GM23338 (cell line): Measurements from ENCODE around the gene GRAMD2B. TPM values are rescaled to one million over a fixed set of nuclear protein-coding genes. Genes with fewer than 3 reads are reported as not detected.
A peak's percentile ranks its signal among the peaks of the same experiment; 100 is the strongest.

ENCODE experiments used
- ATAC-seq: fragments of 200-7000 bp; cut with Tn5 transposase; 3 replicates; pipeline ENCODE4 v1.9.1; 2020
- DNase-seq: peaks from one replicate; pipeline ENCODE4 v3.0.0-alpha.2; 2015; ENCODE audit warnings: low spot score
- H2AFZ ChIP-seq: fragments of 200-600 bp; sonication (generic); 2 replicates; pipeline ENCODE4 v1.8.0; 2016; ENCODE audit warnings: antibody characterized with exemption, mild to moderate bottlenecking, moderate library complexity
- H3F3A ChIP-seq: fragments of 200-600 bp; sonication (generic); replicated peaks from 2 replicates; pipeline ENCODE4 v1.8.0; 2017; ENCODE audit warnings: antibody characterized with exemption, mixed run types, low read depth
- H3K27ac ChIP-seq: fragments of 200-600 bp; sonication (generic); 2 replicates; pipeline ENCODE4 v1.6.1; 2016; ENCODE audit warnings: low read depth
- H3K27me3 ChIP-seq: fragments of 200-600 bp; sonication (generic); 2 replicates; pipeline ENCODE4 v1.8.0; 2016; ENCODE audit warnings: mild to moderate bottlenecking, mixed run types, moderate library complexity; ENCODE audit not compliant: insufficient read depth
- H3K36me3 ChIP-seq: fragments of 200-600 bp; sonication (generic); 2 replicates; pipeline ENCODE4 v1.8.0; 2016; ENCODE audit warnings: mild to moderate bottlenecking; ENCODE audit not compliant: insufficient read depth
- H3K4me1 ChIP-seq: fragments of 200-600 bp; sonication (generic); 2 replicates; pipeline ENCODE4 v1.8.0; 2016; ENCODE audit warnings: mild to moderate bottlenecking, moderate library complexity; ENCODE audit not compliant: insufficient read depth
- H3K4me2 ChIP-seq: fragments of 200-600 bp; sonication (generic); 2 replicates; pipeline ENCODE4 v1.7.1; 2017; ENCODE audit warnings: mixed run types
- H3K4me3 ChIP-seq: fragments of 200-600 bp; sonication (generic); 2 replicates; pipeline ENCODE4 v1.6.1; 2016; ENCODE audit warnings: mixed run types
- H3K79me2 ChIP-seq: fragments of 200-600 bp; sonication (generic); replicated peaks from 2 replicates; pipeline ENCODE4 v1.8.0; 2017; ENCODE audit warnings: mild to moderate bottlenecking; ENCODE audit not compliant: insufficient read depth
- H3K9me2 ChIP-seq: fragments of 200-600 bp; sonication (generic); 2 replicates; pipeline ENCODE4 v1.8.0; 2017; ENCODE audit not compliant: insufficient read depth
- H4K20me1 ChIP-seq: fragments of 200-600 bp; sonication (generic); replicated peaks from 2 replicates; pipeline ENCODE4 v1.8.0; 2017; ENCODE audit warnings: mild to moderate bottlenecking; ENCODE audit not compliant: insufficient read depth
- H3K27ac Mint-ChIP-seq: 2 replicates; pipeline ENCODE4 v1.8.0; 2020; ENCODE audit warnings: inconsistent platforms, mild to moderate bottlenecking, moderate library complexity, mixed read lengths
- H3K27me3 Mint-ChIP-seq: 3 replicates; pipeline ENCODE4 v1.8.0; 2022; ENCODE audit warnings: low read depth, mild to moderate bottlenecking, moderate library complexity, mixed read lengths, inconsistent platforms; ENCODE audit not compliant: insufficient read depth, poor library complexity
- H3K36me3 Mint-ChIP-seq: 3 replicates; pipeline ENCODE4 v1.8.0; 2021; ENCODE audit warnings: low read depth, mild to moderate bottlenecking, inconsistent platforms, moderate library complexity, mixed read lengths
- H3K4me1 Mint-ChIP-seq: 3 replicates; pipeline ENCODE4 v1.8.0; 2020; ENCODE audit warnings: mild to moderate bottlenecking, inconsistent platforms, mixed read lengths
- H3K4me3 Mint-ChIP-seq: 3 replicates; pipeline ENCODE4 v1.8.0; 2021; ENCODE audit warnings: moderate library complexity, mild to moderate bottlenecking, inconsistent platforms, mixed read lengths
- H3K9me3 Mint-ChIP-seq: 3 replicates; pipeline ENCODE4 v1.8.0; 2020; ENCODE audit warnings: moderate library complexity, mild to moderate bottlenecking, inconsistent platforms, mixed read lengths
- CTCF ChIP-seq, 2 experiments: fragments of 200-600 bp in 1 of 2; sonication (generic) in 1 of 2; conservative IDR thresholded peaks; 2 replicates each; pipeline versions ENCODE4 v1.5.1 to v1.6.1; 2016 to 2017; ENCODE audit warnings: antibody characterized with exemption in 2 of 2, low read depth in 2 of 2, mild to moderate bottlenecking in 2 of 2, moderate library complexity in 1 of 2
- EZH2 ChIP-seq: fragments of 200-600 bp; sonication (generic); IDR thresholded peaks from one replicate; pipeline ENCODE4 v1.8.0; 2017; ENCODE audit warnings: antibody characterized with exemption, mild to moderate bottlenecking, low read depth; ENCODE audit not compliant: unreplicated experiment
- EZH2phosphoT487 ChIP-seq: fragments of 200-600 bp; sonication (generic); IDR thresholded peaks from one replicate; pipeline ENCODE4 v1.8.1; 2018; ENCODE audit warnings: antibody characterized with exemption; ENCODE audit not compliant: unreplicated experiment
- POLR2AphosphoS5 ChIP-seq: IDR thresholded peaks from 2 replicates; pipeline ENCODE4 v1.6.1; 2016; ENCODE audit warnings: antibody characterized with exemption, low read depth
- REST ChIP-seq: IDR thresholded peaks from one replicate; pipeline ENCODE4 v1.6.1; 2018; ENCODE audit warnings: antibody characterized with exemption; ENCODE audit not compliant: unreplicated experiment
- STAT1 ChIP-seq: IDR thresholded peaks from one replicate; pipeline ENCODE4 v1.6.1; 2016; ENCODE audit warnings: antibody characterized with exemption; ENCODE audit not compliant: unreplicated experiment
- ZNF114 ChIP-seq: fragments of 250-450 bp; sonication (Bioruptor Pico); IDR thresholded peaks from 2 replicates; pipeline ENCODE4 v1.5.0; 2020; ENCODE audit warnings: mild to moderate bottlenecking, moderate library complexity
- ZNF331 ChIP-seq: fragments of 250-450 bp; sonication (Bioruptor Pico); IDR thresholded peaks from 2 replicates; pipeline ENCODE4 v1.5.0; 2020; ENCODE audit warnings: low read depth, mild to moderate bottlenecking, moderate library complexity
- polyA plus RNA-seq: library from polyadenylated mRNA; unstranded; fragments of >200 nt; fragmentation: Nextera tagmentation; extraction: Ambion mirVana; gene quantifications from 2 replicates; pipeline ENCODE4 v1.2.1, GENCODE V29; 2016
- total RNA-seq: library from RNA; depleted of rRNA; stranded (reverse); fragments of >200 nt; shearing (Covaris generic); gene quantifications from 2 replicates; pipeline ENCODE4 v1.2.3, GENCODE V29; 2014
- TF ChIP-seq, protein P1 (sequence below): IDR thresholded peaks from 2 replicates; pipeline ENCODE4 v1.6.1; 2016; ENCODE audit warnings: antibody characterized with exemption

GRAMD2B gene
- total and polyA plus RNA-seq, 2 experiments from 2014 or later = 9.7 to 16.9 TPM

DNA sequence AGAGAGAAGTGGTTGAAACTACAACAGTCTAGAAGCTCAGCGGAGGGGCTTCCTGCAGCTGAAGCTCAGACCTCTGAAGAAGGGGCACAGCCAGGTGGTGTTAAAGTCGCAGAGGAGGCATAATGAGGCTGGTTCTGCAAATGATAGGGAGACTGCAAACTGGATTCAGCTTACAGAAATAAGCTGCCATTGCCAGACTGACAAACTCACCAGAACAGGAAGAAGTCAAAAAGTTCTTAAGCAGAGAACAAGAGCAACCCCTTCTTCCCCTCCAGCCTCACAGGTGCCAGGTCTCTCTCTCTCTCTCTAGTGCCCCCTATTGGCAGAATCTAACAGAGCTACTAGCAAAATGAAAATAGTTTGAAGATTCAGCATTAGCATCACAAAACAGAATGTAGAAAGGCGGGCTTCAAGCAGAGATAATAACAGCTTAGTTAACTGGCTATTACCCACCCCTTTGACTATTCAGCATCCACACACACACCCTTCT lies 76.7 kb downstream of the GRAMD2B start:
- peak overlapping the region; percentile 6; the same call in 1 of the 2 replicates for H2AFZ ChIP-seq
- no peak for TF ChIP-seq EZH2
- TF ChIP-seq CTCF (conservative IDR thresholded peaks at IDR 0.05; ENCODE audit: low read depth in 2 of 2) = peak; percentile 79 to 92
- Mint-ChIP-seq H3K4me1 (peaks cover 7% of the 10 kb centered on the region; the same call in 2 of the 3 replicates), H3K27me3 (peaks cover 3% of the 10 kb centered on the region), H3K4me3 (no peak overlapping the region), H3K9me3 (no peaks in the 10 kb centered on the region), H3K27ac (no peak overlapping the region; the same call in 1 of the 2 replicates), H3K36me3 (no peaks in the 10 kb centered on the region)
- DNase-seq = peak; percentile 88
- no peaks in the 10 kb centered on the region for H3K4me1 ChIP-seq
- H3K27ac ChIP-seq = no peak overlapping the region
- no peaks in the 10 kb centered on the region for H3K79me2 ChIP-seq
- no peaks in the 10 kb centered on the region for H3F3A ChIP-seq
- H3K27me3 ChIP-seq = no peaks in the 10 kb centered on the region
- H3K9me2 ChIP-seq = no peaks in the 10 kb centered on the region
- no peaks in the 10 kb centered on the region for H4K20me1 ChIP-seq
- H3K4me3 ChIP-seq = no peak overlapping the region
- peak; percentile 84 for ATAC-seq
- no peaks in the 10 kb centered on the region for H3K36me3 ChIP-seq
- H3K4me2 ChIP-seq = no peak overlapping the region

DNA sequence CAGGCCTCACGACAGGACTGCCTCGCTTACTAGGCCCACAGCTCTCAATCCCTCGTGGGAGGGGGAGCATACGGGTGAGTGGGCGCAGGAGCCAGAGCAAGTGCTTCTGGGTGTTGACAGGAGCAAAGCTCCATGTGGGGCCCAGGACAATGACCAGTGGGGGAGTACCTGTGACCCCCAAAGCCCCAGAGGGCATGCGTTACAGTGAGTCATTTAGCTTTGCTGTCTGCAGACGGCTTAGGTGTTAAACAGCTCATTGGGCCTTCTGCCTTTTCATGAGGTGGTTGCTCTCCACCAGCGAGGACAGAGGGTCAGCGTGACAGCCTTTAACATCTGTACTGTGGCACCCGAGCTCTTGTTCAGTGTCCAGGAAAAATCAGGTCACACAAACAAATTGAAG lies 78.2 kb downstream of the GRAMD2B start:
- Histone ChIP-seq H4K20me1 (no peaks in the 10 kb centered on the region), H3K27ac (no peak overlapping the region), H2AFZ (peak overlapping the region; percentile 59; the same call in 1 of the 2 replicates), H3F3A (no peaks in the 10 kb centered on the region), H3K4me2 (no peak overlapping the region), H3K27me3 (no peaks in the 10 kb centered on the region), H3K4me3 (no peak overlapping the region), H3K9me2 (no peaks in the 10 kb centered on the region), H3K79me2 (no peaks in the 10 kb centered on the region), H3K36me3 (no peaks in the 10 kb centered on the region), H3K4me1 (no peaks in the 10 kb centered on the region)
- no peaks in the 10 kb centered on the region for H3K36me3 Mint-ChIP-seq
- H3K27ac Mint-ChIP-seq = no peak overlapping the region
- H3K4me3 Mint-ChIP-seq = no peak overlapping the region
- ATAC-seq (no peak), DNase-seq (no peak)
- TF ChIP-seq ZNF114 = no peak
- no peak for TF ChIP-seq CTCF (conservative IDR thresholded peaks at IDR 0.05; ENCODE audit: low read depth in 2 of 2)
- no peak for TF ChIP-seq STAT1
- H3K9me3 Mint-ChIP-seq = no peaks in the 10 kb centered on the region
- H3K4me1 Mint-ChIP-seq = peaks cover 7% of the 10 kb centered on the region; the same call in 2 of the 3 replicates
- H3K27me3 Mint-ChIP-seq = peaks cover 3% of the 10 kb centered on the region

DNA sequence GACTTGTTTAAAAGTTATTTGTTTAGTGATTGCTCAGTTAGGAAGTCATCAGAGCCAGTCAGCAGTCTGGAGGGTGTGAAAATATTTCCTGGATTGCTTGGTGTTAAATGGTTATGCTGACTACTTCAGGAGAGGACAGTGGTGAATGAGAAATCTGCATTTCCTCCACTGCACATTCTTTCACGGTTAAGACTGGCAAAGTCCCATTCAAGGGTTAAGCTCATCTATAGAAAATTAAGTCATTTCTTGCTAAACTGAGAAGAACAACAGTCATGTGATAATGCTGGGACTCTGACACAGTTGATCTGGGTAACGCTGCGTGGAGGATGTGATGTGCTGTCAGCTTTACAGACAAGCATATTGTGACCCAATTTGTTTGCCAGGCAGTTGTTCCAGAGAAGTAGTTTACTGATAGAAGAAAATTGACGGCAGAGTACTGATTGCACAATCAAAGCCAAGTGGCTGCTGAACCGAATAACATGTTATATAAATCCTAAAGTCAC lies 80.4 kb downstream of the GRAMD2B start:
- 0 out of 2 replicates have a peak overlapping the region, but pooled peaks have one; percentile 60 for H2AFZ ChIP-seq
- ATAC-seq = no peak
- peaks cover 3% of the 10 kb centered on the region for H3K27me3 Mint-ChIP-seq
- H3K4me2 ChIP-seq = no peak overlapping the region
- H3F3A ChIP-seq = no peaks in the 10 kb centered on the region
- H3K79me2 ChIP-seq = no peaks in the 10 kb centered on the region
- no peak overlapping the region for H3K4me3 Mint-ChIP-seq
- H4K20me1 ChIP-seq = no peaks in the 10 kb centered on the region
- H3K9me3 Mint-ChIP-seq = no peaks in the 10 kb centered on the region
- no peaks in the 10 kb centered on the region for H3K36me3 ChIP-seq
- H3K27ac ChIP-seq = no peak overlapping the region
- no peaks in the 10 kb centered on the region for H3K4me1 ChIP-seq
- H3K4me3 ChIP-seq = no peak overlapping the region
- H3K9me2 ChIP-seq = no peaks in the 10 kb centered on the region
- no peaks in the 10 kb centered on the region for H3K27me3 ChIP-seq
- no peak for DNase-seq
- no peak overlapping the region for H3K27ac Mint-ChIP-seq
- H3K4me1 Mint-ChIP-seq = peaks cover 7% of the 10 kb centered on the region; the same call in 2 of the 3 replicates
- no peaks in the 10 kb centered on the region for H3K36me3 Mint-ChIP-seq
- TF ChIP-seq REST (no peak), POLR2AphosphoS5 (no peak), STAT1 (no peak), ZNF331 (no peak), EZH2phosphoT487 (no peak)
- TF ChIP-seq, protein P1, sequence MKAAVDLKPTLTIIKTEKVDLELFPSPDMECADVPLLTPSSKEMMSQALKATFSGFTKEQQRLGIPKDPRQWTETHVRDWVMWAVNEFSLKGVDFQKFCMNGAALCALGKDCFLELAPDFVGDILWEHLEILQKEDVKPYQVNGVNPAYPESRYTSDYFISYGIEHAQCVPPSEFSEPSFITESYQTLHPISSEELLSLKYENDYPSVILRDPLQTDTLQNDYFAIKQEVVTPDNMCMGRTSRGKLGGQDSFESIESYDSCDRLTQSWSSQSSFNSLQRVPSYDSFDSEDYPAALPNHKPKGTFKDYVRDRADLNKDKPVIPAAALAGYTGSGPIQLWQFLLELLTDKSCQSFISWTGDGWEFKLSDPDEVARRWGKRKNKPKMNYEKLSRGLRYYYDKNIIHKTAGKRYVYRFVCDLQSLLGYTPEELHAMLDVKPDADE = no peak
